Type B pancreatic cell (in vitro differentiated cells): Measurements from ENCODE around the gene ENPP4. TPM values are rescaled to one million over a fixed set of nuclear protein-coding genes. Genes with fewer than 3 reads are reported as not detected.

Experiments used
- DNase-seq: peaks from one replicate; pipeline ENCODE4 v3.0.0; 2021; ENCODE audit warnings: mixed read lengths; ENCODE audit not compliant: unreplicated experiment; ENCODE audit errors: extremely low spot score
- H3K27ac Mint-ChIP-seq: 2 replicates; pipeline ENCODE4 v1.8.0; 2021; ENCODE audit warnings: mild to moderate bottlenecking, mixed read lengths
- H3K27me3 Mint-ChIP-seq: 2 replicates; pipeline ENCODE4 v1.8.0; 2021; ENCODE audit warnings: mixed read lengths
- H3K36me3 Mint-ChIP-seq: 2 replicates; pipeline ENCODE4 v1.8.0; 2021; ENCODE audit warnings: mixed read lengths
- H3K4me1 Mint-ChIP-seq: one replicate; pipeline ENCODE4 v1.8.0; 2021; ENCODE audit warnings: mixed read lengths; ENCODE audit not compliant: unreplicated experiment
- H3K4me3 Mint-ChIP-seq: 2 replicates; pipeline ENCODE4 v1.8.0; 2021; ENCODE audit warnings: mild to moderate bottlenecking, mixed read lengths
- H3K9me3 Mint-ChIP-seq: 2 replicates; pipeline ENCODE4 v1.8.0; 2021; ENCODE audit warnings: mixed read lengths
- total RNA-seq: library from RNA; stranded (reverse); gene quantifications from 2 replicates; pipeline ENCODE4 v1.2.1, GENCODE V29; 2021; ENCODE audit warnings: low replicate concordance
- TF ChIP-seq, protein P1 (sequence below): fragments of 200-600 bp; sonication (generic); conservative IDR thresholded peaks from 2 replicates; pipeline ENCODE4 v1.5.0; 2021; ENCODE audit warnings: antibody characterized with exemption, mild to moderate bottlenecking

The ENPP4 gene
- total RNA-seq, 1 donor from 2014 or later: 4.9 TPM

DNA sequence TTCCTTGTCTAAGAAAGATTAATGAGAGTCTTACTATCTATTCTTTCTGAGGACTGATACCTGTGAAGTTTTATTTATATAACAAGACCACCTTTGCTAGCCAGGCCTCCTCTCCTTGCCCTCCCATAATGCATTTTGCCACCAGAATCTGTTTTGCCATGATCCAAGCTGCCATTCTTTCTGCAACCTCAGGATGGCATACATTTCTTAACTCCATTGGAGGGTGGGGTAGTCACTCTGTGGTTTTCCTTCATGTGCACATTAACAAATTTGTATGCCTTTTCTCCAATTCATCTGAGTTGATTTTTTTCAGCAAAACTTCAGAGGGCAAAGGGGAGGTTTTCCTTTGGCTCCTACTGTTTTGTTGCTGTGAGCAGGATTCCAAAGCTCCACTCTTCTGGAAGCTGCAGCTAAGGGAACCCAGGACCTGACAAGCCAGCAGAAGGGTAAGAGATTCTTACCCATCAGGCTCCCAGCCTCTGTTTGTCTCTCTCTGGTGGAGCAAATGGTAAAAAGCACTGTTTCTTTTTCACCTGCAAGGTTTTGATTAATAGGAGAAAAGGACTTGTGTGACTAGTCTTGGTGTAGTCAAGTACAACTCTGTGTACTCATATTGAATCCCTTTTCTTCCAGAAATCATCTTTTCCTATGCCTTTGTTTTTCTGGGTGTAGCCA lies 26.2 kb upstream of the ENPP4 start:
- no peak overlapping the region for H3K27ac Mint-ChIP-seq
- TF ChIP-seq, protein P1, sequence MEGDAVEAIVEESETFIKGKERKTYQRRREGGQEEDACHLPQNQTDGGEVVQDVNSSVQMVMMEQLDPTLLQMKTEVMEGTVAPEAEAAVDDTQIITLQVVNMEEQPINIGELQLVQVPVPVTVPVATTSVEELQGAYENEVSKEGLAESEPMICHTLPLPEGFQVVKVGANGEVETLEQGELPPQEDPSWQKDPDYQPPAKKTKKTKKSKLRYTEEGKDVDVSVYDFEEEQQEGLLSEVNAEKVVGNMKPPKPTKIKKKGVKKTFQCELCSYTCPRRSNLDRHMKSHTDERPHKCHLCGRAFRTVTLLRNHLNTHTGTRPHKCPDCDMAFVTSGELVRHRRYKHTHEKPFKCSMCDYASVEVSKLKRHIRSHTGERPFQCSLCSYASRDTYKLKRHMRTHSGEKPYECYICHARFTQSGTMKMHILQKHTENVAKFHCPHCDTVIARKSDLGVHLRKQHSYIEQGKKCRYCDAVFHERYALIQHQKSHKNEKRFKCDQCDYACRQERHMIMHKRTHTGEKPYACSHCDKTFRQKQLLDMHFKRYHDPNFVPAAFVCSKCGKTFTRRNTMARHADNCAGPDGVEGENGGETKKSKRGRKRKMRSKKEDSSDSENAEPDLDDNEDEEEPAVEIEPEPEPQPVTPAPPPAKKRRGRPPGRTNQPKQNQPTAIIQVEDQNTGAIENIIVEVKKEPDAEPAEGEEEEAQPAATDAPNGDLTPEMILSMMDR: no peak
- no peaks in the 10 kb centered on the region for H3K36me3 Mint-ChIP-seq
- DNase-seq: no peak
- H3K9me3 Mint-ChIP-seq: peaks cover 4% of the 10 kb centered on the region
- H3K4me1 Mint-ChIP-seq: peaks cover 6% of the 10 kb centered on the region
- no peak overlapping the region for H3K4me3 Mint-ChIP-seq
- no peaks in the 10 kb centered on the region for H3K27me3 Mint-ChIP-seq

DNA sequence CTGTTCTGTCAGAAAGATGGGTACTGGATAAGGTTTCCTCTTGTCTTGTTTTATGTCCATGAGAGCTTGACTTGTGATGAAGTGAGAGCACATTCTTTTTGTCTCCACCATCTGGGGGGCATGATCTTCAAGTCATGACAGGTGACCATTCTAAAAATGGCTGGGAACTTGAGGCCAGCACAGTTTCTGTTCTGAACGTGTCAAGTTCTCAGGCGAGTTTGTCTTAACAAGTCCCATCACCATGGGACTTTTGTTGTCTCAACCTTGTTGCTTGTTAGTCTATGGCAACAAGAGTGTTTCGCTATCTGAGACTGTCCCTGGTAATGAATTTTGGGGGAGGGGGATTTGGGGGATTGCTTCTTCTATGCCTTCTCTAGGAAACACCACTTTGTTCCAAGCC lies 25.6 kb upstream of the ENPP4 start:
- TF ChIP-seq, protein P1: no peak
- no peak for DNase-seq
- Mint-ChIP-seq H3K27ac (no peak overlapping the region), H3K27me3 (no peaks in the 10 kb centered on the region), H3K4me3 (no peak overlapping the region), H3K4me1 (no peaks in the 10 kb centered on the region), H3K9me3 (peaks cover 4% of the 10 kb centered on the region), H3K36me3 (no peaks in the 10 kb centered on the region)

DNA sequence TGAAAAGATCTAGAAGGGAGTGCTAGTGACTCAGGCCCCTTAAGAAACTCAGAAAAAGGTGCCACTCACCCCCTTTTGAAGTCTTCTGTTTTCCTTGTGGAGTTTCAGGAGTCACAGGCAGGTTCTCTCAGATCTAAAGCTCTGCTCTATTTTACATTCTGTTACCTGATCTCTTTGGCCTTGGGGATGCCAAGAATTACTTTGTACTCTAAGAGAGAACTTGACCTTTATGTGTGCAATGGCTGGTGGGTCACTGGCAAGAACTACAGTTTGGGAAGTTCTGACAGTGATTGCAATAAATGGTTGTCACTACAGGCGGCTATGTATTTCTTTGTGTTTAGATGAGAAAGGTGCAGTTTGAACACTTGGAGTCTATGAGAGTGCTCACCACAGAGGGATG lies 24.2 kb upstream of the ENPP4 start:
- H3K9me3 Mint-ChIP-seq: peaks cover 4% of the 10 kb centered on the region
- DNase-seq: no peak
- H3K4me1 Mint-ChIP-seq: no peaks in the 10 kb centered on the region
- H3K27ac Mint-ChIP-seq: no peak overlapping the region
- H3K27me3 Mint-ChIP-seq: no peaks in the 10 kb centered on the region
- TF ChIP-seq, protein P1: no peak
- no peaks in the 10 kb centered on the region for H3K36me3 Mint-ChIP-seq
- H3K4me3 Mint-ChIP-seq: no peak overlapping the region

DNA sequence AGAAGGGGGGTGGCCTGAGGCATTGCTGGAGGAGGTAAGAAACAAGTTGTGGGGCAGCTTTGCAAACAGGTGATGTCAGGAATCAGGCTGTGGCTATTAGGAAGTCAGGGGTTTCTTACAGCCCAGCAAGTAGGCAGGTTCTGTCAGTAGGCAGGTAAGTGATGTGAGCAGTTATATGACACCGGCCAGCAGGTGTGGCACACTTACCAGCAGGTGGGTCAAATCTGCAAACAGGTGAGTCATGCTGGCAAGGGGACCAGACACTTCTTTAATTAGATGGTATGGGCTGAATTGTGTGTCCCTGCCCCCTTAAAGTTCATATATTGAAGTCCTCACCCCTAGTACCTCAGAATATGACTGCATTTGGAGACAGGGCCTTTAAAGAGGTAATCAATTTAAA lies 16.4 kb upstream of the ENPP4 start:
- Mint-ChIP-seq H3K27ac (peak overlapping the region; percentile 21), H3K9me3 (no peaks in the 10 kb centered on the region), H3K4me3 (no peak overlapping the region), H3K27me3 (no peaks in the 10 kb centered on the region), H3K36me3 (no peaks in the 10 kb centered on the region), H3K4me1 (no peaks in the 10 kb centered on the region)
- TF ChIP-seq, protein P1: no peak
- no peak for DNase-seq

DNA sequence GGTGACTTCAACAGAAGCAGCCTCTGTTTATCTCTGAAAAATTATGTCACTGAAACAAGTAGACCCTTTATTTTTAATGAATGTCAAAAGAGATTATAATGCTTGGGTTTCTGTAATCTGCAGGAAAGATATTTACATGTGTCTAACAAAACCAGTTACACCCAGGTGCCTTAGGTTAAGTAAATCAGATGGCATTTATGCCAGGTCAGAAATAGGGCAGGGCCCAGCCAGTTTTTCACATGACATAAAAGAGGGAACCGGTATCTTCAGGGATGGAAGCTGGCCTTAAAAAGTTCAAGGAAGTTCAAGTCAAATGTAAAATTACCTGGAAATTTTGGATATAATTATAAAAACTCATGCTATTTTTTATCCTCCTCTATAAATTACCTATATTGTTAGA lies 14.2 kb upstream of the ENPP4 start:
- no peak for DNase-seq
- TF ChIP-seq, protein P1: no peak
- no peaks in the 10 kb centered on the region for H3K27me3 Mint-ChIP-seq
- no peaks in the 10 kb centered on the region for H3K36me3 Mint-ChIP-seq
- no peak overlapping the region for H3K4me3 Mint-ChIP-seq
- H3K27ac Mint-ChIP-seq: no peak overlapping the region
- H3K4me1 Mint-ChIP-seq: no peaks in the 10 kb centered on the region
- peaks cover 4% of the 10 kb centered on the region for H3K9me3 Mint-ChIP-seq

DNA sequence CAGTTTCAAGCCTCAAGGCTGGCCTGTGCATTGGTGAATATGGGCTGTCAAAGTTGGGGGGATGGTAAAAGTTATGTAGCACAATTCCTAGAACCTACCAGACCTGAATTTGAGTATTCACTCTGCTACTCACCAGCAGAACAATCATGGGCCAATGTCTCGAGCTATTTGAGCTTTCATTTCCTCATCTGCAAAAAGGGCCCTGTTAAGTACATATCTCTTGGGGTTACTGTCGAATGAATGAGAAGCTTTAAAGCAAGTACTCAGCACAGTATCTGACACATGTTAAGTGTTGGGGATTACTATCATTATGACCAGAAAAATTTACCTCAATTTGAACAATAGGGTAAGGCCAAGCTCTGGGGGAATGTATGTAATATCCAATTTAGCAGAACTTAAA lies 13.5 kb upstream of the ENPP4 start:
- H3K36me3 Mint-ChIP-seq: no peaks in the 10 kb centered on the region
- DNase-seq: no peak
- H3K4me1 Mint-ChIP-seq: no peaks in the 10 kb centered on the region
- no peaks in the 10 kb centered on the region for H3K27me3 Mint-ChIP-seq
- TF ChIP-seq, protein P1: no peak
- H3K4me3 Mint-ChIP-seq: no peak overlapping the region
- H3K9me3 Mint-ChIP-seq: peaks cover 4% of the 10 kb centered on the region
- H3K27ac Mint-ChIP-seq: no peak overlapping the region
